ENCODE data around the gene EYS. TPM values are rescaled to one million over a fixed set of nuclear protein-coding genes. Genes with fewer than 3 reads are reported as not detected.

The EYS gene
- total and polyA plus RNA-seq, 5 donors from 2014 or later = 0.03 to 0.09 (median 0.05) TPM; not detected in 1

DNA sequence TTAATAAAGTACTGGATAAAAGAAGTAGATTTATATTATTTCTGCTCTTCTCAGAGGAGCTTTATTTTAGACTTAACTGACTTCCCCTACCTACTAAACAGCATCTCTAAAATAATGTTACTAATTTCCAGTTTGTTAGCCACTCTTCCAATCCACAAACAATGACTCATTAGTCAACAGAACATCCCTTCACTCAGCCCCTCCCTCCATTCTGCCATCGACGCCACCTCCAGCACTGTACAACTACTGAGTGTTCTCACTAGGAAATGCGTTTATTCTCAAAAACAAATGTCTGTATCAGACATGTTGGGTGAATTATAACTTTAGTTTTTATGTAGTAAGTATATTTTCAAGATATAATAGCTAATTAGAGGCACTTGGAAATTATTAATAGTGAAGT, 427.0 kb downstream of the EYS start:
- H3K4me3 ChIP-seq (ENCODE audit: low read depth, low read length) = no peak overlapping the region
- H3K27ac ChIP-seq (ENCODE audit: insufficient read depth, low read length, poor library complexity, severe bottlenecking) = no peak overlapping the region
- no peaks in the 10 kb centered on the region for H3K9me3 ChIP-seq (ENCODE audit: control insufficient read depth in 2 of 2, low read length in 2 of 2)
- DNase-seq (no peak), ATAC-seq (ENCODE audit: low read depth in 2 of 2) (no peak)
- H3K36me3 ChIP-seq (ENCODE audit: control insufficient read depth, insufficient read depth, low read length) = no peaks in the 10 kb centered on the region
- no peaks in the 10 kb centered on the region for H3K36me3 Mint-ChIP-seq
- H3K4me3 Mint-ChIP-seq = no peak overlapping the region
- peaks cover 3 to 13% (median 7%) of the 10 kb centered on the region in 7 donors for H3K9me3 Mint-ChIP-seq
- H3K4me1 Mint-ChIP-seq = no peaks in the 10 kb centered on the region
- H3K27ac Mint-ChIP-seq = no peak overlapping the region
- no peaks in the 10 kb centered on the region for H3K27me3 ChIP-seq (ENCODE audit: control insufficient read depth, insufficient read depth, low read length)
- no peaks in the 10 kb centered on the region for H3K27me3 Mint-ChIP-seq
- H3K4me1 ChIP-seq (ENCODE audit: control insufficient read depth, insufficient read depth, low read length, poor library complexity, severe bottlenecking) = no peaks in the 10 kb centered on the region

DNA sequence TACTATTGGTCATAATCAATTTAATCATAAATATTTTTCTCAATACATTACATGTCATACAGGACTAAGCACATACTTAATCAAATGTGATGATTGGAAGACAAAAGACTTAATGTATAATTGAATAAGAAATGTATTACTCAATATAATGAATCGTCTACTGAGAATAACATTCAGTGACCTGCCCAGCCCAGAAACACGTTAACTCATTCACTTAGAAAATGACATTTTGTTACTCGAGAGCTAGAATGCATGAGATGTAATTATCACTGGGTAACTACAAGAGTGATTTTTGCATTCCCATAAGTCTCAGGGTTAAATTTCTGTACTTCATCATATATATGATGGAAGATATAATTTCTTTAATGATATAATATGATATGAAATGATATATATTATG, 444.8 kb downstream of the EYS start:
- Mint-ChIP-seq H3K27me3 (no peaks in the 10 kb centered on the region), H3K27ac (no peak overlapping the region), H3K9me3 (peaks cover 0 to 18% (median 6%) of the 10 kb centered on the region in 7 donors), H3K4me1 (no peaks in the 10 kb centered on the region), H3K36me3 (no peaks in the 10 kb centered on the region), H3K4me3 (no peak overlapping the region)
- no peaks in the 10 kb centered on the region for H3K4me1 ChIP-seq (ENCODE audit: control insufficient read depth, insufficient read depth, low read length, poor library complexity, severe bottlenecking)
- no peak for ATAC-seq (ENCODE audit: low read depth in 2 of 2)
- no peak overlapping the region for H3K4me3 ChIP-seq (ENCODE audit: low read depth, low read length)
- peaks cover 0 to 1% of the 10 kb centered on the region in 2 experiments for H3K9me3 ChIP-seq (ENCODE audit: control insufficient read depth in 2 of 2, low read length in 2 of 2)
- no peak overlapping the region for H3K27ac ChIP-seq (ENCODE audit: insufficient read depth, low read length, poor library complexity, severe bottlenecking)
- no peak for DNase-seq
- H3K27me3 ChIP-seq (ENCODE audit: control insufficient read depth, insufficient read depth, low read length) = no peaks in the 10 kb centered on the region
- no peaks in the 10 kb centered on the region for H3K36me3 ChIP-seq (ENCODE audit: control insufficient read depth, insufficient read depth, low read length)

DNA sequence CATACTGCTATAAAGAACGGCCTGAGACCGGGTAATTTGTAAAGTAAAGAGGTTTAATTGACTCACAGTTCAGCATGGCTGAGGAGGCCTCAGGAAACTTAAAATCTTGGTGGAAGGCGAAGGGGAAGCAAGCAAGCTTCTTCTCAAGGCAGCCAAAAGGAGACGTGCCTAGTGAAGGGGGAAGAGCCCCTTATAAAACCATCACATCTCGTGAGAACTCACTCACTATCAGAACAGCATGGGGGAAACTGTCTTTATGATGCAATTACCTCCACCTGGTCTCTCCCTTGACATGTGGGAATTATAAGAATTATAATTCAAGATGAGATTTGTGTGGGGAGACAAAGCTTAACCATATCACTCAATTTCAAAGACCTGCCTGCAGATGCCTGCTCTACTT, 447.0 kb downstream of the EYS start:
- Mint-ChIP-seq H3K27me3 (no peaks in the 10 kb centered on the region), H3K4me3 (no peak overlapping the region), H3K36me3 (no peaks in the 10 kb centered on the region), H3K9me3 (peaks cover 0 to 22% (median 8%) of the 10 kb centered on the region in 7 donors), H3K4me1 (no peaks in the 10 kb centered on the region), H3K27ac (no peak overlapping the region)
- Histone ChIP-seq H3K27me3 (ENCODE audit: control insufficient read depth, insufficient read depth, low read length) (no peaks in the 10 kb centered on the region), H3K4me1 (ENCODE audit: control insufficient read depth, insufficient read depth, low read length, poor library complexity, severe bottlenecking) (no peaks in the 10 kb centered on the region), H3K9me3 (ENCODE audit: control insufficient read depth in 2 of 2, low read length in 2 of 2) (peaks cover 0 to 1% of the 10 kb centered on the region in 2 experiments), H3K36me3 (ENCODE audit: control insufficient read depth, insufficient read depth, low read length) (no peaks in the 10 kb centered on the region), H3K27ac (ENCODE audit: insufficient read depth, low read length, poor library complexity, severe bottlenecking) (no peak overlapping the region), H3K4me3 (ENCODE audit: low read depth, low read length) (no peak overlapping the region)
- ATAC-seq (ENCODE audit: low read depth in 2 of 2) (no peak), DNase-seq (no peak)

DNA sequence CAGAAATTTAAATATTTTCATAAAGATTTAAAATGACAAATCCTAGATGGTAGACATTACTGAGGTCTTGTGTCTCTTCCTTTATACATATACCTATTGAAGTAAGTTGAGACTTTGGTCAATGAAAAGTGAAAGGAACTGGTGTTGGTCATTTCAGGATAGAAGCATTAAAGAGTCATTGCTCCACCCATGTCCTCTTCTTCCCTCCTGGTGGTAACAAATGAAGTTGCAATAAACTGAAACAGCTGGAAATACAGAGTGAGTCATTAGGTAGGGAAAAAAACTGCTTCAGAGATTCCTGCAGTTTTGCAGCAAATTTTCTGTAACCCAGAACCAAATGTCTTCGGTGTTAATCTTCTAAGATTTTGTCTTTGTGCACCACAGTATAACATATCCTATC, 448.0 kb downstream of the EYS start:
- Mint-ChIP-seq H3K27ac (no peak overlapping the region), H3K4me3 (no peak overlapping the region), H3K4me1 (no peaks in the 10 kb centered on the region), H3K36me3 (no peaks in the 10 kb centered on the region), H3K9me3 (peaks cover 0 to 22% (median 8%) of the 10 kb centered on the region in 7 donors), H3K27me3 (no peaks in the 10 kb centered on the region)
- Histone ChIP-seq H3K9me3 (ENCODE audit: control insufficient read depth in 2 of 2, low read length in 2 of 2) (peaks cover 0 to 1% of the 10 kb centered on the region in 2 experiments), H3K27me3 (ENCODE audit: control insufficient read depth, insufficient read depth, low read length) (no peaks in the 10 kb centered on the region), H3K27ac (ENCODE audit: insufficient read depth, low read length, poor library complexity, severe bottlenecking) (no peak overlapping the region), H3K4me3 (ENCODE audit: low read depth, low read length) (no peak overlapping the region), H3K4me1 (ENCODE audit: control insufficient read depth, insufficient read depth, low read length, poor library complexity, severe bottlenecking) (no peaks in the 10 kb centered on the region), H3K36me3 (ENCODE audit: control insufficient read depth, insufficient read depth, low read length) (no peaks in the 10 kb centered on the region)
- no peak for ATAC-seq (ENCODE audit: low read depth in 2 of 2)
- DNase-seq = no peak

DNA sequence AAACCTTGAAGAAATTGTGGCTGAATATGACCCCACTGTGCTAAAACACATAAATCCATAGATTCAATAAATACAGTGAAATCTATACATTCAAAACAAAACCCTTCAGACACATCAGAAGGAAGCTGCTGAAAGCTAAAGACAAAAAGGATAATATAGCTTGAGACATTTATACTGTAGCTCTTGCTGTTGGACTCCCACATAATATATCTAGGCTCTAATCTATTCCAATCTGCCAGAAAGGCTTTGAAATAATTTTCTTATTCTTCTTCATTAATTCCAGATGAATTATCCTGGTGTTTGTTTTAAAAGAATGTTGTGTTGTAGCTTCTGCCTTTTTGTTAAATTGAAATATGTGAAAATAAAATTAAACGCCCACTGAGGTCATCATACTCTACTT, 454.0 kb downstream of the EYS start:
- Mint-ChIP-seq H3K27me3 (no peaks in the 10 kb centered on the region), H3K9me3 (peaks cover 0 to 25% (median 11%) of the 10 kb centered on the region in 7 donors), H3K27ac (no peak overlapping the region), H3K4me3 (no peak overlapping the region), H3K36me3 (no peaks in the 10 kb centered on the region), H3K4me1 (no peaks in the 10 kb centered on the region)
- H3K27ac ChIP-seq (ENCODE audit: insufficient read depth, low read length, poor library complexity, severe bottlenecking) = no peak overlapping the region
- ATAC-seq (ENCODE audit: low read depth in 2 of 2) = no peak
- no peaks in the 10 kb centered on the region for H3K4me1 ChIP-seq (ENCODE audit: control insufficient read depth, insufficient read depth, low read length, poor library complexity, severe bottlenecking)
- H3K9me3 ChIP-seq (ENCODE audit: control insufficient read depth in 2 of 2, low read length in 2 of 2) = peaks cover 0 to 4% of the 10 kb centered on the region in 2 experiments
- no peaks in the 10 kb centered on the region for H3K36me3 ChIP-seq (ENCODE audit: control insufficient read depth, insufficient read depth, low read length)
- DNase-seq = no peak
- no peak overlapping the region for H3K4me3 ChIP-seq (ENCODE audit: low read depth, low read length)
- H3K27me3 ChIP-seq (ENCODE audit: control insufficient read depth, insufficient read depth, low read length) = no peaks in the 10 kb centered on the region

DNA sequence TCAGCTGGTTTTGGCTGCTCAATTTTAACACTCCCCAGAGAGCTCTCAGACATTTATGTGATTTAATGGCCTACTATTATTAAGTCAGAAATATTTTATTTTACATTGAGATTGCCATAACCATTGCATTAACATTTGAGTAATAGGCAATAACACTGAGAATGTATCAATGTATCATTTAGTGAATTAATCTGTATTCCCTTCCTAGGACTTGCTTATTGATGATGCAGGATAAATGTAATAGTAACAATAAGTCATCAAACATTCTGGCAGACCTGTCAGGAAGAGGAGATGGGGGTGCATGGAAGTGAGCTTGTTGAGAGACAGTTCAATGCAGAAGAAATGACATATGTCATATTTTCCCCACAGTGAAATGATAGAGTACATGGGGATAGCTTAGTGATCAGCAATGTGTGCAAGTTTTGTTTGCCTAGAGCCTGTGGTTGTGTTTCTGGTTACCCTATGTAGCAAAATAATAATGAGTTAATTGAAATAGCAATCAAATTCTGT, 458.9 kb downstream of the EYS start:
- Histone ChIP-seq H3K9me3 (ENCODE audit: control insufficient read depth in 2 of 2, low read length in 2 of 2) (peaks cover 0 to 4% of the 10 kb centered on the region in 2 experiments), H3K36me3 (ENCODE audit: control insufficient read depth, insufficient read depth, low read length) (no peaks in the 10 kb centered on the region), H3K27me3 (ENCODE audit: control insufficient read depth, insufficient read depth, low read length) (no peaks in the 10 kb centered on the region), H3K4me3 (ENCODE audit: low read depth, low read length) (no peak overlapping the region), H3K27ac (ENCODE audit: insufficient read depth, low read length, poor library complexity, severe bottlenecking) (no peak overlapping the region), H3K4me1 (ENCODE audit: control insufficient read depth, insufficient read depth, low read length, poor library complexity, severe bottlenecking) (no peaks in the 10 kb centered on the region)
- DNase-seq = no peak
- H3K27me3 Mint-ChIP-seq = no peaks in the 10 kb centered on the region
- H3K9me3 Mint-ChIP-seq = peaks cover 0 to 25% (median 4%) of the 10 kb centered on the region in 7 donors
- no peaks in the 10 kb centered on the region for H3K36me3 Mint-ChIP-seq
- no peak overlapping the region for H3K27ac Mint-ChIP-seq
- H3K4me1 Mint-ChIP-seq = no peaks in the 10 kb centered on the region
- ATAC-seq (ENCODE audit: low read depth in 2 of 2) = no peak
- H3K4me3 Mint-ChIP-seq = no peak overlapping the region

DNA sequence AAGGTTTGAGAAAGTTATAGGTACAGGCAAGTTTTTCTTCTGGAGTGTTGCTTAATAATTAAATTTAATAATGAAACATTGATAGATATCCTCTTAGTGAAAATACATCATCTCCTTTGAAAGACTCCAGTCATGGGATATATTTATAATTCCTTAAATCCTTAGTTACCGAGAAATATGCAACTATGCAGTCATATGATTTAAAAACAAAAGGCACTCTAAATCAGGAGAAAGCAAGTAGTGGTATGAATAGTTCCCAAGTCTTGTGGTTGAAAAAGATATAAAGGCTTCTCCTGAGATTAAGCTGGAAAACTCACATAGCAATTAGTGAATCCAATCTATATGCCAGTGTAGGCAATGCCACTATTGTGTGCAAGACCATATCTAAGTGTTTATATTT, 475.4 kb downstream of the EYS start:
- H3K4me1 ChIP-seq (ENCODE audit: control insufficient read depth, insufficient read depth, low read length, poor library complexity, severe bottlenecking) = no peaks in the 10 kb centered on the region
- H3K27me3 ChIP-seq (ENCODE audit: control insufficient read depth, insufficient read depth, low read length) = no peaks in the 10 kb centered on the region
- no peak overlapping the region for H3K4me3 Mint-ChIP-seq
- no peaks in the 10 kb centered on the region for H3K36me3 ChIP-seq (ENCODE audit: control insufficient read depth, insufficient read depth, low read length)
- H3K27me3 Mint-ChIP-seq = no peaks in the 10 kb centered on the region
- no peak for DNase-seq
- no peak for ATAC-seq (ENCODE audit: low read depth in 2 of 2)
- no peak overlapping the region for H3K27ac Mint-ChIP-seq
- H3K9me3 Mint-ChIP-seq = peaks cover 4 to 33% (median 6%) of the 10 kb centered on the region in 7 donors
- H3K36me3 Mint-ChIP-seq = no peaks in the 10 kb centered on the region
- no peaks in the 10 kb centered on the region for H3K9me3 ChIP-seq (ENCODE audit: control insufficient read depth in 2 of 2, low read length in 2 of 2)
- no peak overlapping the region for H3K4me3 ChIP-seq (ENCODE audit: low read depth, low read length)
- H3K4me1 Mint-ChIP-seq = no peaks in the 10 kb centered on the region
- no peak overlapping the region for H3K27ac ChIP-seq (ENCODE audit: insufficient read depth, low read length, poor library complexity, severe bottlenecking)

DNA sequence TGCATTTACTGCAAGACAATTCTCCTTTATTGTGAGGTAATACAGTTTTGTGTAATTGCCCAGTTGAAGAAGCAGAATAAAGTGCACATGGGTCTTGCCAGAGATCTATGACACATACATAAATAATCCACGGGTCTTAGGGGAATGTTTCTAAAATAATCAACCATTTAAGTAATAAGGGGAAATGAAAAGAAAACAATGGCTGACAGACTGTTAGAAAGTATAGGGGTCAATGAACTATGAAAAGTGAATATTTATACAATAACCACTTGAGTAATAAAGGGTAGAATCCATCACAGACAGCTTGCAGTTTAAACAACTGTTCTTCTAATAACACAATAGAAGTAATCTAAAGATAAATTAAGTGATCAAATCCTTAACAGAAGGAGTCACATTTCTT, 477.2 kb downstream of the EYS start:
- DNase-seq (no peak), ATAC-seq (ENCODE audit: low read depth in 2 of 2) (no peak)
- no peaks in the 10 kb centered on the region for H3K4me1 Mint-ChIP-seq
- no peaks in the 10 kb centered on the region for H3K36me3 Mint-ChIP-seq
- Histone ChIP-seq H3K4me3 (ENCODE audit: low read depth, low read length) (no peak overlapping the region), H3K9me3 (ENCODE audit: control insufficient read depth in 2 of 2, low read length in 2 of 2) (no peaks in the 10 kb centered on the region), H3K27ac (ENCODE audit: insufficient read depth, low read length, poor library complexity, severe bottlenecking) (no peak overlapping the region), H3K36me3 (ENCODE audit: control insufficient read depth, insufficient read depth, low read length) (no peaks in the 10 kb centered on the region), H3K27me3 (ENCODE audit: control insufficient read depth, insufficient read depth, low read length) (no peaks in the 10 kb centered on the region), H3K4me1 (ENCODE audit: control insufficient read depth, insufficient read depth, low read length, poor library complexity, severe bottlenecking) (no peaks in the 10 kb centered on the region)
- no peak overlapping the region for H3K4me3 Mint-ChIP-seq
- peaks cover 4 to 33% (median 6%) of the 10 kb centered on the region in 7 donors for H3K9me3 Mint-ChIP-seq
- H3K27me3 Mint-ChIP-seq = no peaks in the 10 kb centered on the region
- H3K27ac Mint-ChIP-seq = no peak overlapping the region
